Skeletal muscle tissue (tissue), 4 donors: Measurements from ENCODE around the gene FAM3C. TPM values are rescaled to one million over a fixed set of nuclear protein-coding genes. Genes with fewer than 3 reads are reported as not detected.

ENCODE experiments used
- H3K27ac ChIP-seq: one replicate; pipeline ENCODE4 v1.7.0; 2013; ENCODE audit warnings: mild to moderate bottlenecking, low read depth, low read length, inconsistent platforms
- H3K27me3 ChIP-seq, 3 donors: one replicate each; pipeline ENCODE4 v1.7.0; 2013; ENCODE audit warnings: low read length in 3 of 3; ENCODE audit not compliant: control insufficient read depth in 3 of 3, insufficient read depth in 3 of 3
- H3K36me3 ChIP-seq, 3 donors: one replicate each; pipeline ENCODE4 v1.7.0; 2013; ENCODE audit warnings: low read length in 3 of 3; ENCODE audit not compliant: control insufficient read depth in 3 of 3, insufficient read depth in 3 of 3
- H3K4me1 ChIP-seq, 3 donors: one replicate each; pipeline ENCODE4 v1.7.0; 2013; ENCODE audit warnings: low read length in 3 of 3, mild to moderate bottlenecking in 3 of 3; ENCODE audit not compliant: control insufficient read depth in 3 of 3, insufficient read depth in 3 of 3
- H3K4me3 ChIP-seq, 3 donors: one replicate each; pipeline ENCODE4 v1.7.0; 2013; ENCODE audit warnings: low read length in 3 of 3
- H3K9ac ChIP-seq, 3 donors: one replicate each; pipeline ENCODE4 v1.7.0; 2013; ENCODE audit warnings: low read length in 3 of 3, mild to moderate bottlenecking in 3 of 3, moderate library complexity in 2 of 3, low read depth in 1 of 3
- H3K9me3 ChIP-seq, 3 donors: one replicate each; pipeline ENCODE4 v1.7.0; 2013; ENCODE audit warnings: low read length in 3 of 3; ENCODE audit not compliant: control insufficient read depth in 3 of 3
- total RNA-seq: library from RNA; depleted of rRNA; stranded (reverse); fragments of >200 nt; gene quantifications from one replicate; pipeline ENCODE4 v1.2.3, GENCODE V29; 2014
- donor health status: Osteomylitis.

FAM3C gene
- total RNA-seq, 1 donor from 2014 or later, result 51.1 TPM

DNA sequence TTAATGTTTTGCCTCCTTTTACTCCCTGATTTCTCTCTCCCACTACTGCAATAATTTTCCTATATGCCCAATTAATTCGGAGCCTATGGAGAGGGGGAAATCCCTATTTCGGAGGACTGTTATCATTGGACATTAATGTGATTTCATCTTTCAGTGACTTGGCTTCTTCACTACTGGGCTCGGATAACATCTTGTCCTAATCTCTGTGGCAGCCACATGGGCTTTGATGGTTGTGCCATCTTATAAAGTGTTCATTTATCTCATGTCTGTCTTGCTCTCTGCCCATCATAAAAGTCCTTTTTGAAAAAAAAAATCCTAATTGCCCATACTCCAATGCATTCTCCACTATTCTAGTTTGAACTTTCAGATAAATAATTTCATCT lies 15.5 kb upstream of the FAM3C start:
- no peaks in the 10 kb centered on the region for H3K9me3 ChIP-seq

GRCh38 chr7:121410829-121411596 lies 14.9 kb upstream of the FAM3C start:
- H3K4me1 ChIP-seq, result no peaks in the 10 kb centered on the region
- no peak overlapping the region for H3K4me3 ChIP-seq
- H3K27me3 ChIP-seq, result no peaks in the 10 kb centered on the region
- H3K9ac ChIP-seq, result no peak overlapping the region
- H3K36me3 ChIP-seq, result no peaks in the 10 kb centered on the region
- no peaks in the 10 kb centered on the region for H3K9me3 ChIP-seq
- H3K27ac ChIP-seq, result no peak overlapping the region

More for the DNA sequence above, 15.5 kb upstream of the FAM3C start:
- no peak overlapping the region for H3K27ac ChIP-seq
- H3K27me3 ChIP-seq, result no peaks in the 10 kb centered on the region
- no peak overlapping the region for H3K4me3 ChIP-seq
- no peaks in the 10 kb centered on the region for H3K4me1 ChIP-seq
- no peak overlapping the region for H3K9ac ChIP-seq
- no peaks in the 10 kb centered on the region for H3K36me3 ChIP-seq

DNA sequence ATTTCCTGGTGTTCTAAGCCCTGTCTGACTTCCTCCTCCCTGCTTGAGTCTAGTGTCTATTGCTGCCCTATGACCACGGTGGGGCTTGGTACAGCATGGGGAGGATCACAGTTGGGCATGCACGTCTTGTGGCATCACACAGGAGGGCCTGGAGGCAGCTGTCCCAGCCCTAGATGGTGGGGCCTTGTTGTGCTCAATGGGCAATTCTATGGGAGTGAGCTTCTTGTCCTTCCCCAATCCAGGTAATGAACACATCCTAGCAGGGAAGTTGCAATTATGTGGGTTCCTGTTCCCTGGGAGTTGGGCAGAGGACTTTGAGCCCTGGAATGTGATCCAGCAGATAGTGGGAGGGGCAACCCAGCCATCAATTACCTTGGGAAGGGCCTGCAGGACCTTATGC lies 10.8 kb upstream of the FAM3C start:
- no peaks in the 10 kb centered on the region for H3K9me3 ChIP-seq
- no peaks in the 10 kb centered on the region for H3K4me1 ChIP-seq
- no peaks in the 10 kb centered on the region for H3K27me3 ChIP-seq
- H3K36me3 ChIP-seq, result no peaks in the 10 kb centered on the region
- H3K27ac ChIP-seq, result no peak overlapping the region
- H3K4me3 ChIP-seq, result no peak overlapping the region
- no peak overlapping the region for H3K9ac ChIP-seq

- Histone ChIP-seq H3K4me1 (no peaks in the 10 kb centered on the region), H3K27ac (no peak overlapping the region), H3K27me3 (no peaks in the 10 kb centered on the region), H3K4me3 (no peak overlapping the region), H3K9ac (no peak overlapping the region), H3K36me3 (no peaks in the 10 kb centered on the region), H3K9me3 (no peaks in the 10 kb centered on the region)
These were observed 10.4 kb upstream of the FAM3C start for GRCh38 chr7:121406461-121406860.

DNA sequence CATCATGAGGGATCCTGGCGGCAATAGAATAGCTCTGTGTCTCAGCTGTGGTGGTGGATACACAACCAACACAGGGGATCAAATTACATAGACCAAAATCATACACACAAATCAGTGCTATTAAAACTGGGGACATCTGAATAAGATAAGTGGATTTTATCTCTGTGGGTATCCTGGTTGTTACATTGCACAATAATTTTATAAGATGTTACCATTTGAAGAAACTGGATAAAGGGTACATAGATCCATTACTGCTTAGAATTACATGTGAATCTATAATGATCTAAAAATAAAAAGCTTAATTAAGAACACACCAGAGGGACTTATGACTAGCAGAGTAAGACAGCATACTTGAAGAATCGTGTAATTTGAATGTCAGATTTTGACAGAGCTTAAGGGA lies 8.2 kb upstream of the FAM3C start:
- Histone ChIP-seq H3K27me3 (no peaks in the 10 kb centered on the region), H3K4me1 (no peaks in the 10 kb centered on the region), H3K9ac (no peak overlapping the region), H3K9me3 (no peaks in the 10 kb centered on the region), H3K4me3 (no peak overlapping the region), H3K36me3 (no peaks in the 10 kb centered on the region), H3K27ac (no peak overlapping the region)

GRCh38 chr7:121402701-121403100 lies 6.6 kb upstream of the FAM3C start:
- H3K4me3 ChIP-seq, result no peak overlapping the region
- no peaks in the 10 kb centered on the region for H3K4me1 ChIP-seq
- no peak overlapping the region for H3K9ac ChIP-seq
- H3K9me3 ChIP-seq, result no peaks in the 10 kb centered on the region
- no peaks in the 10 kb centered on the region for H3K36me3 ChIP-seq
- no peak overlapping the region for H3K27ac ChIP-seq
- no peaks in the 10 kb centered on the region for H3K27me3 ChIP-seq

DNA sequence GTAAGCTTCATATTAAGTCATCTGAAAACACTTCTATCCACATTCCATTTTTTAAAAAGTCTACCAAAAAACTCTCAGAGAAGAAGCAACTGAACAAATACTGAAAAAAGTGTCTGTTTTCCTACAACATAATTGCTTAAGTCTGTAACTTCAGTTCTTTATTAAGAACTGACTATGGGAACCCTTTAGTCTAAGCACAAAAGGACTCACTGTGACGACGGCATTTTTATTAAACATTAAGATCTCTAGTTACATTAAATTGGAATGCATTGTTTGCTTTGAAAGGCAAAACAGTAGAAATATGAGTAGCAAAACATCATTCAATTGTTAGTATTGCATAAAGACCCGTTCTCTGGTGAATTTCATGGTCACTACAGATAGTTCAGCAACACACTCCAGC lies 5.8 kb upstream of the FAM3C start:
- Histone ChIP-seq H3K9me3 (no peaks in the 10 kb centered on the region), H3K27ac (no peak overlapping the region), H3K4me1 (peaks cover 0 to under 1% (median 0%) of the 10 kb centered on the region in 3 donors), H3K9ac (no peak overlapping the region), H3K36me3 (no peaks in the 10 kb centered on the region), H3K4me3 (no peak overlapping the region), H3K27me3 (no peaks in the 10 kb centered on the region)

DNA sequence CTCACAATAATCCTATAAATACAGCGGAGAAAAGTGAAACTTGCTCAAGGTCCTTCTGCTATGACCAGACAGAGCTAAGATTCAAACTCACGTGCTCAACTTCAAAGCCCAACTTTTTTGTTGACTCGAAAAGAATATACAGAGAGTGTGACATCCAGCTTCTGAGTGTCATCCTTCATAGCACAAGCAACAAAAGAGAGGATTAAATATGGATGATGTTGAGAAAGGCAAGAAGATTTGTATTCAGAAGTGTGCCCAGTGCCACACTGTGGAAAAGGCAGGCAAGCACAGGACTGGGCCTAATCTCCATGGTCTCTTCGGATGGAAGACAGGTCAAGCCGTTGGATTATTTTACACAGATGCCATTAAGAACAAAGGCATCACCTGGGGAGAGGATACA lies 2.1 kb upstream of the FAM3C start:
- Histone ChIP-seq H3K4me3 (no peak overlapping the region), H3K9ac (no peak overlapping the region), H3K4me1 (peaks cover 0 to 5% (median 0%) of the 10 kb centered on the region in 3 donors), H3K27ac (no peak overlapping the region), H3K36me3 (no peaks in the 10 kb centered on the region), H3K27me3 (no peaks in the 10 kb centered on the region), H3K9me3 (no peaks in the 10 kb centered on the region)

DNA sequence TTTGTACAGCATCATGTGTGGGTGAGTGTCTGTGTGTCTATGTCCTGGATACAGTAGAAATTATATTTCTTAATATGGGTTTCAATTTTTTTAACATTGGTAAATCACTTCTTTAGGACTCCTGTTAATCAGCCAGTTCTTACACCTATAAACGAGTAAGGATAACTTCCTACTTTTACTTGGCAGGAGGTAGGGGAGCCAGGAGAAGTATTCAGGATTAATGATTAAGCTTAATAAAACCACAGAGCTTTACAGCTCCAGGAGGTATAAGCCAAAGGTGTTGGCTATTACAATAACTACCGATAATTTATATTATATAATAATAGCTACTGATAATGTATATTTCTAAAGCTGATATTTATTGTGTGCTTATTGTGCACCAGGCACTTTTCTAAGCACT lies 1.7 kb upstream of the FAM3C start:
- Histone ChIP-seq H3K9ac (no peak overlapping the region), H3K4me1 (peaks cover 0 to 5% (median 0%) of the 10 kb centered on the region in 3 donors), H3K27me3 (no peaks in the 10 kb centered on the region), H3K4me3 (no peak overlapping the region), H3K9me3 (no peaks in the 10 kb centered on the region), H3K36me3 (no peaks in the 10 kb centered on the region), H3K27ac (no peak overlapping the region)

DNA sequence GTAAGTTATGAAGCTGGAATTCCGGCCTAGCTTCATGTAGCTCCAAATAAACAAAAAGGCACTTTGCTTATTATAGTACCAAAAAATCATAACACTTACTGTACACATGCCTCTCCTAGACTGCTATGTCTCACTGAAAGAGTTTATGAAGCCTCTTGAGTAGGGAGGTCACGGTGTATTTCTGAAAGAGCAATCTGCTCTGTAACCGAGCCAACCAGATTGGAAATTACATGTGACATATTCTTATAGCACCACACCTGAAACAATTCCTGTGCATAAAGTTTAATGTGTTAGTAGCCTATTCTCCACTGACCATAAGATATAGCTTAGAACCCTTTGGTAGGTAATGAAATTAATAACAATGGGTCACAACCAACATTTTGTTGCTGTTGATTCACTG lies 1.3 kb upstream of the FAM3C start:
- H3K27me3 ChIP-seq, result no peaks in the 10 kb centered on the region
- H3K36me3 ChIP-seq, result no peaks in the 10 kb centered on the region
- no peak overlapping the region for H3K27ac ChIP-seq
- H3K4me1 ChIP-seq, result peaks cover 0 to 5% (median 0%) of the 10 kb centered on the region in 3 donors
- no peaks in the 10 kb centered on the region for H3K9me3 ChIP-seq
- H3K9ac ChIP-seq, result no peak overlapping the region
- no peak overlapping the region for H3K4me3 ChIP-seq
